A549 (cell line): Measurements from ENCODE around the gene ADORA3. TPM values are rescaled to one million over a fixed set of nuclear protein-coding genes. Genes with fewer than 3 reads are reported as not detected.

Experiments
- ATAC-seq, 2 experiments: fragments of 200-7000 bp in 1 of 2; fragments of >200 bp in 1 of 2; cut with Nextera tagmentation in 1 of 2; cut with Tn5 transposase in 1 of 2; 3 replicates each; pipeline versions ENCODE4 v1.8.0 to v1.9.1; 2018 to 2020; ENCODE audit warnings: mild to moderate bottlenecking in 1 of 2, moderate library complexity in 1 of 2
- CTCF ChIA-PET: fragments of 300-600 bp; sonication (Branson Sonifier 250); formaldehyde crosslinking; extraction: SDS; loops from one replicate; lab custom pipeline; 2021; ENCODE audit warnings: antibody characterized with exemption, inconsistent platforms; lab: Yijun Ruan, JAX
- POLR2A ChIA-PET: fragments of 350-600 bp; formaldehyde crosslinking; extraction: SDS; loops from one replicate; lab custom pipeline; 2021; ENCODE audit warnings: antibody characterized with exemption, inconsistent platforms; lab: Yijun Ruan, JAX
- DNase-seq, 2 experiments: peaks; one replicate each; pipeline versions ENCODE4 v3.0.0 to v3.0.0-alpha.2; 2011 to 2016; ENCODE audit warnings: low read depth in 1 of 2, low spot score in 1 of 2
- FAIRE-seq: peaks from 2 replicates; lab custom pipeline; 2011; peaks lifted over from hg19 to GRCh38; lab: Jason Lieb, UNC
- H3K27ac ChIP-seq, 2 experiments: fragments of >200 bp; sonication (Bioruptor Twin); formaldehyde crosslinking; 3 replicates each; pipeline ENCODE4 v1.5.1; 2016 to 2017
- H3K4me1 ChIP-seq: fragments of >200 bp; sonication (Bioruptor Twin); formaldehyde crosslinking; 3 replicates; pipeline ENCODE4 v1.6.1; 2016
- H3K4me2 ChIP-seq: fragments of >200 bp; sonication (Bioruptor Twin); formaldehyde crosslinking; 3 replicates; pipeline ENCODE4 v1.6.1; 2016
- H3K4me3 ChIP-seq: fragments of >200 bp; sonication (Bioruptor Twin); formaldehyde crosslinking; 3 replicates; pipeline ENCODE4 v1.5.1; 2016
- H3K9me3 ChIP-seq: fragments of >200 bp; sonication (Bioruptor Twin); formaldehyde crosslinking; 3 replicates; pipeline ENCODE4 v1.6.1; 2016
- CBX2 ChIP-seq: fragments of 200-600 bp; sonication (generic); IDR thresholded peaks from 2 replicates; pipeline ENCODE4 v1.6.1; 2016; ENCODE audit warnings: low read depth, mild to moderate bottlenecking, borderline replicate concordance
- CBX8 ChIP-seq: fragments of 200-600 bp; sonication (generic); IDR thresholded peaks from 2 replicates; pipeline ENCODE4 v1.6.1; 2016
- CEBPB ChIP-seq, 2 experiments: fragments of >200 bp in 1 of 2; sonication (Bioruptor Twin) in 1 of 2; formaldehyde crosslinking in 1 of 2; IDR thresholded peaks; 2 replicates each; pipeline ENCODE4 v1.6.1; 2012 to 2016
- EHMT2 ChIP-seq: fragments of 200-600 bp; sonication (generic); IDR thresholded peaks from 2 replicates; pipeline ENCODE4 v1.6.1; 2016; ENCODE audit warnings: antibody characterized with exemption, low read depth, mild to moderate bottlenecking, moderate library complexity
- ELK1 ChIP-seq: fragments of 150-350 bp; IDR thresholded peaks from 2 replicates; pipeline ENCODE4 v1.6.1; 2014; ENCODE audit warnings: low read depth, mild to moderate bottlenecking, low read length
- ESRRA ChIP-seq: fragments of 150-350 bp; IDR thresholded peaks from 2 replicates; pipeline ENCODE4 v1.6.1; 2014; ENCODE audit warnings: mild to moderate bottlenecking, low read length, borderline replicate concordance
- FOSL2 ChIP-seq, 2 experiments: fragments of 450-650 bp in 1 of 2; fragments of >200 bp in 1 of 2; sonication (Bioruptor Twin) in 1 of 2; formaldehyde crosslinking; IDR thresholded peaks; 2 replicates each; pipeline versions ENCODE4 v1.5.0 to v1.6.1; 2016 to 2020; ENCODE audit warnings: mild to moderate bottlenecking in 1 of 2, moderate library complexity in 1 of 2
- GATA3 ChIP-seq: IDR thresholded peaks from 2 replicates; pipeline ENCODE4 v1.6.1; 2012; ENCODE audit warnings: borderline replicate concordance
- HEYL ChIP-seq: fragments of 250-450 bp; sonication (Bioruptor Pico); IDR thresholded peaks from 2 replicates; pipeline ENCODE4 v1.8.0; 2021; ENCODE audit warnings: mild to moderate bottlenecking, moderate library complexity
- JUN ChIP-seq, 2 experiments: fragments of >200 bp; sonication (Bioruptor Twin); formaldehyde crosslinking; IDR thresholded peaks; 2 replicates in 1 of 2; 3 replicates in 1 of 2; pipeline ENCODE4 v1.6.1; 2016 to 2017
- KDM5A ChIP-seq: fragments of 200-600 bp; sonication (generic); IDR thresholded peaks from 2 replicates; pipeline ENCODE4 v1.6.1; 2016; ENCODE audit warnings: antibody characterized with exemption, mild to moderate bottlenecking
- MAFK ChIP-seq: fragments of 450-650 bp; IDR thresholded peaks from 2 replicates; pipeline ENCODE4 v1.6.1; 2014; ENCODE audit not compliant: partially characterized antibody
- MYC ChIP-seq: IDR thresholded peaks from 2 replicates; pipeline ENCODE4 v1.6.1; 2012; ENCODE audit warnings: mild to moderate bottlenecking, inconsistent platforms, low read length, improper control_type of control experiment, borderline replicate concordance
- NFE2L2 ChIP-seq: fragments of 150-350 bp; conservative IDR thresholded peaks from 2 replicates; pipeline ENCODE4 v1.6.1; 2014; ENCODE audit warnings: low read length
- PHF8 ChIP-seq: fragments of 200-600 bp; sonication (generic); IDR thresholded peaks from 2 replicates; pipeline ENCODE4 v1.6.1; 2016; ENCODE audit warnings: low read depth, mild to moderate bottlenecking, antibody characterized with exemption, moderate library complexity, borderline replicate concordance
- RCOR1 ChIP-seq: fragments of 150-350 bp; IDR thresholded peaks from 2 replicates; pipeline ENCODE4 v1.6.1; 2014; ENCODE audit warnings: antibody characterized with exemption, low read length, low read depth
- RNF2 ChIP-seq: fragments of 200-600 bp; sonication (generic); IDR thresholded peaks from 2 replicates; pipeline ENCODE4 v1.6.1; 2016; ENCODE audit warnings: low read depth, mild to moderate bottlenecking, antibody characterized with exemption, moderate library complexity, borderline replicate concordance
- TFCP2L1 ChIP-seq: fragments of 250-450 bp; sonication (Bioruptor Pico); IDR thresholded peaks from 2 replicates; pipeline ENCODE4 v1.5.0; 2021; ENCODE audit warnings: mild to moderate bottlenecking
- WGBS: methylation state at CpG from one replicate; pipeline ENCODE4 v1.1.6; 2017; ENCODE audit errors: missing lambda C conversion rate; 5-methylcytosine and 5-hydroxymethylcytosine counted together
- polyA plus RNA-seq, 4 experiments: library from polyadenylated mRNA; depleted of rRNA in 3 of 4; stranded (reverse); fragments of >200 nt; fragmentation: RNase III in 1 of 4; extraction: RNeasy Plus Mini Kit Qiagen cat#74134 plus additional on column Dnase treatment in 1 of 4; gene quantifications; 2 replicates in 3 of 4; 3 replicates in 1 of 4; pipeline ENCODE4 v1.2.3, GENCODE V29; 2011 to 2017
- TF ChIP-seq, protein P1 (sequence below): fragments of >200 bp; sonication (Bioruptor Twin); formaldehyde crosslinking; IDR thresholded peaks from 3 replicates; pipeline ENCODE4 v1.6.1; 2016
- TF ChIP-seq, protein P2 (sequence below): fragments of 250-450 bp; sonication (Bioruptor Pico); IDR thresholded peaks from 2 replicates; pipeline ENCODE4 v1.5.0; 2020; ENCODE audit warnings: low read depth, mild to moderate bottlenecking, moderate library complexity

The ADORA3 gene
- polyA plus RNA-seq, 2 of the 4 experiments (the other 2 are of a cell fraction): not detected

GRCh38 chr1:111462370-111463028, 40.9 kb downstream of the ADORA3 start:
- no peak for ATAC-seq
- H3K4me3 ChIP-seq: no peak overlapping the region
- 91% methylated on average over 4 of the region's 4 CpGs for WGBS
- DNase-seq: no peak
- H3K9me3 ChIP-seq: no peaks in the 10 kb centered on the region
- no peaks in the 10 kb centered on the region for H3K4me1 ChIP-seq
- FAIRE-seq: no peak
- POLR2A ChIA-PET: no interaction called here
- TF ChIP-seq JUN (IDR thresholded peaks at IDR 0.05) (no peak), MAFK (peak; percentile 52), CEBPB (IDR thresholded peaks at IDR 0.05) (peak in 1 of 2 experiments; percentile 45; a peak in 1 of 4 replicates)
- no peak overlapping the region for H3K27ac ChIP-seq
- CTCF ChIA-PET: interaction anchor here (1.0 to 1.7 kb wide), 2 partner anchors 11 to 45 kb away, joined by 6 read pairs; no protein-coding TSS in a partner anchor
- no peak overlapping the region for H3K4me2 ChIP-seq

GRCh38 chr1:111461765-111462164, 41.7 kb downstream of the ADORA3 start:
- TF ChIP-seq MYC (no peak), GATA3 (no peak), RCOR1 (no peak), NFE2L2 (no peak), ELK1 (no peak), EHMT2 (no peak), CBX2 (no peak)
- TF ChIP-seq, protein P1, sequence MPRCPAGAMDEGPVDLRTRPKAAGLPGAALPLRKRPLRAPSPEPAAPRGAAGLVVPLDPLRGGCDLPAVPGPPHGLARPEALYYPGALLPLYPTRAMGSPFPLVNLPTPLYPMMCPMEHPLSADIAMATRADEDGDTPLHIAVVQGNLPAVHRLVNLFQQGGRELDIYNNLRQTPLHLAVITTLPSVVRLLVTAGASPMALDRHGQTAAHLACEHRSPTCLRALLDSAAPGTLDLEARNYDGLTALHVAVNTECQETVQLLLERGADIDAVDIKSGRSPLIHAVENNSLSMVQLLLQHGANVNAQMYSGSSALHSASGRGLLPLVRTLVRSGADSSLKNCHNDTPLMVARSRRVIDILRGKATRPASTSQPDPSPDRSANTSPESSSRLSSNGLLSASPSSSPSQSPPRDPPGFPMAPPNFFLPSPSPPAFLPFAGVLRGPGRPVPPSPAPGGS: no peak
- Histone ChIP-seq H3K9me3 (no peaks in the 10 kb centered on the region), H3K4me3 (no peak overlapping the region), H3K4me1 (no peaks in the 10 kb centered on the region), H3K4me2 (no peak overlapping the region), H3K27ac (no peak overlapping the region)
- 93% methylated on average over 4 of the region's 6 CpGs for WGBS
- DNase-seq (no peak), ATAC-seq (no peak), FAIRE-seq (no peak)
- ChIA-PET CTCF (interaction anchor here (1.7 kb wide), 1 partner anchor 46 kb away, joined by 6 read pairs; no protein-coding TSS in a partner anchor), POLR2A (no interaction called here)

- TF ChIP-seq MYC (no peak), CBX8 (no peak), TFCP2L1 (CRISPR knock-in tag) (no peak), EHMT2 (no peak), ELK1 (no peak), RNF2 (no peak), ESRRA (no peak), KDM5A (no peak), FOSL2 (IDR thresholded peaks at IDR 0.05) (no peak), FOSL2 (CRISPR knock-in tag; IDR thresholded peaks at IDR 0.05) (no peak), HEYL (no peak), GATA3 (no peak), PHF8 (no peak), MAFK (no peak)
- TF ChIP-seq, protein P2, sequence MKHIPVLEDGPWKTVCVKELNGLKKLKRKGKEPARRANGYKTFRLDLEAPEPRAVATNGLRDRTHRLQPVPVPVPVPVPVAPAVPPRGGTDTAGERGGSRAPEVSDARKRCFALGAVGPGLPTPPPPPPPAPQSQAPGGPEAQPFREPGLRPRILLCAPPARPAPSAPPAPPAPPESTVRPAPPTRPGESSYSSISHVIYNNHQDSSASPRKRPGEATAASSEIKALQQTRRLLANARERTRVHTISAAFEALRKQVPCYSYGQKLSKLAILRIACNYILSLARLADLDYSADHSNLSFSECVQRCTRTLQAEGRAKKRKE (CRISPR knock-in tag): no peak
- WGBS: 93% methylated on average over 3 of the region's 3 CpGs
- FAIRE-seq: no peak
- ChIA-PET CTCF (no interaction called here), POLR2A (no interaction called here)
- no peak for ATAC-seq
- Histone ChIP-seq H3K4me3 (no peak overlapping the region), H3K4me1 (peaks cover 5% of the 10 kb centered on the region; the same call in 2 of the 3 replicates), H3K4me2 (no peak overlapping the region), H3K27ac (no peak overlapping the region), H3K9me3 (no peaks in the 10 kb centered on the region)
- no peak for DNase-seq
Observed at GRCh38 chr1:111455642-111456031, 47.8 kb downstream of the ADORA3 start.
